ENCODE measurements around the gene OSBPL5.

The OSBPL5 gene

GRCh38 chr11:3165152-3165705, at the start of gene OSBPL5:
OSBPL5 (minus strand) TSS chr11:3165310; CDS start chr11:3129148, 36,162 bp downstream.
- H3K9me3 ChIP-seq (ENCODE audit: control insufficient read depth, insufficient read depth, low read depth, low read length) = no peaks in the 10 kb centered on the region
- H3K4me1 ChIP-seq (ENCODE audit: control insufficient read depth, insufficient read depth, low read length) = peaks cover 60% of the 10 kb centered on the region
- H3K9ac ChIP-seq (ENCODE audit: low read length) = peak within 1 kb of the TSS; percentile 21
- H3K27me3 ChIP-seq (ENCODE audit: control insufficient read depth, insufficient read depth, low read length) = peaks cover 59% of the 10 kb centered on the region
- no peaks in the 10 kb centered on the region for H3K36me3 ChIP-seq (ENCODE audit: control insufficient read depth, insufficient read depth, low read length)
- no peak within 1 kb of the TSS for H3K27ac ChIP-seq (ENCODE audit: low read depth, low read length)
- peak within 1 kb of the TSS; percentile 72 for H3K4me3 ChIP-seq (ENCODE audit: low read depth, low read length)

DNA sequence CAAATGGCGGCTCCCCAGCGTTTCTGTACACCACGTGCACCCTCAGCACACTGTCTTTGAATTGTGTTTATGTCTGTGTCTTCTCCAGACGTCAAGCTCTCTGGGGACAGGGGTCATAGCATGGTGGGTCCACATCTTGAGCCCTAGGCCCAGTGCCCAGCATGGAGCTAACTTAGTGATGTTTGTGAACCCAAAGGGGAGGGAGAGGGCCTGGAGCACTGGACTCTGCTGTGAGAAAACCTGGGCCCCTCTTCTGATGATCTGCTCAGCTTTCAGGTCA, 49.2 kb upstream of the OSBPL5 start:
- Histone ChIP-seq H3K9ac (ENCODE audit: low read length) (no peak overlapping the region), H3K4me3 (ENCODE audit: low read depth, low read length) (no peak overlapping the region), H3K27me3 (ENCODE audit: control insufficient read depth, insufficient read depth, low read length) (peaks cover 12% of the 10 kb centered on the region; the same call in 1 of the 2 replicates), H3K27ac (ENCODE audit: low read depth, low read length) (no peak overlapping the region), H3K36me3 (ENCODE audit: control insufficient read depth, insufficient read depth, low read length) (no peaks in the 10 kb centered on the region), H3K4me1 (ENCODE audit: control insufficient read depth, insufficient read depth, low read length) (peaks cover 13% of the 10 kb centered on the region; the same call in 1 of the 2 replicates), H3K9me3 (ENCODE audit: control insufficient read depth, insufficient read depth, low read depth, low read length) (no peaks in the 10 kb centered on the region)

DNA sequence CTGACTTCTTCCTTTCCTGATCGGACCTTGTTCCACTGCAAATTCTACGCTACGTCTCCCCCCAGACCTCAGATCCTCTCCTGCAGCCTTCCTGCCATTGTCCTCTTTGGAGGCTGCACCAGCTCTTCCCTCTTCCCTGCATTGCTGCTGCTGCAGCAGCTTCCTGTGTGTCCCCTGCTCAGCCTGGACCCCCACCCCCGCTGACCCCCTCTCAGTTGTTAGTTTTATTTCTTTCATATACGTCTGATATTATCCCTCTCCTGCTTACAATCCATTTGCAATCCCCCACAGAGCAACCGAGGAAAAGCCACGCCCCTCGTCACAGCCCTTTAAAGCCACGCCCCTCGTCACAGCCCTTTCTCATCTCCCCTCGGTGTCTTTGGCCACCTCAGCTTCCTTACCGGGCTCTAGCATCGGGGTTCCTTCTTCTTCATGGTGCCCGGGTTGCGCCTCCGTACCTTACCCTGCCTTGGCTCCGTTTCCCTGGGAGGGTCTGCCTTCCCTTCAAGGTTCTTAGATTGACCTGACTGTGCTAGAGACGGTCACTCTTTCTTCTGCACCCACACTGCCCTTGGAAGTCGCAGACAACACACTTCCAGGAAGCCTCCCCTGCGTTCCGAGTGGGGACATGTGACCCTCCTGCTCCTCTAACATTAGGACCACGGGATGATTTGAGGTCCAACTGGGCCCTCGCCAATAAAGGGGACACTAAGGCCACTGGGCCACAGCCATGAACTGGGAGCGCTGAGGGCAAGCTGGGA, 48.7 kb upstream of the OSBPL5 start:
- Histone ChIP-seq H3K4me1 (ENCODE audit: control insufficient read depth, insufficient read depth, low read length) (peaks cover 13% of the 10 kb centered on the region; the same call in 1 of the 2 replicates), H3K4me3 (ENCODE audit: low read depth, low read length) (peak overlapping the region; percentile 18; the same call in 1 of the 2 replicates), H3K9me3 (ENCODE audit: control insufficient read depth, insufficient read depth, low read depth, low read length) (no peaks in the 10 kb centered on the region), H3K27me3 (ENCODE audit: control insufficient read depth, insufficient read depth, low read length) (peaks cover 13% of the 10 kb centered on the region; the same call in 1 of the 2 replicates), H3K36me3 (ENCODE audit: control insufficient read depth, insufficient read depth, low read length) (no peaks in the 10 kb centered on the region), H3K27ac (ENCODE audit: low read depth, low read length) (no peak overlapping the region), H3K9ac (ENCODE audit: low read length) (no peak overlapping the region)

- Histone ChIP-seq H3K9ac (ENCODE audit: low read length) (no peak overlapping the region), H3K9me3 (ENCODE audit: control insufficient read depth, insufficient read depth, low read depth, low read length) (no peaks in the 10 kb centered on the region)
These were observed 43.2 kb upstream of the OSBPL5 start for GRCh38 chr11:3208272-3208671.

GRCh38 chr11:3207526-3208189, 42.5 kb upstream of the OSBPL5 start:
- Histone ChIP-seq H3K4me3 (ENCODE audit: low read depth, low read length) (no peak overlapping the region), H3K27me3 (ENCODE audit: control insufficient read depth, insufficient read depth, low read length) (peaks cover 64% of the 10 kb centered on the region), H3K9ac (ENCODE audit: low read length) (no peak overlapping the region), H3K27ac (ENCODE audit: low read depth, low read length) (no peak overlapping the region), H3K9me3 (ENCODE audit: control insufficient read depth, insufficient read depth, low read depth, low read length) (no peaks in the 10 kb centered on the region), H3K36me3 (ENCODE audit: control insufficient read depth, insufficient read depth, low read length) (no peaks in the 10 kb centered on the region), H3K4me1 (ENCODE audit: control insufficient read depth, insufficient read depth, low read length) (0 out of 2 replicates have a peak, but pooled peaks cover 3% of the 10 kb centered on the region)

More at GRCh38 chr11:3208272-3208671, 43.2 kb upstream of the OSBPL5 start:
- H3K27me3 ChIP-seq (ENCODE audit: control insufficient read depth, insufficient read depth, low read length) = peaks cover 58% of the 10 kb centered on the region
- H3K27ac ChIP-seq (ENCODE audit: low read depth, low read length) = no peak overlapping the region
- 0 out of 2 replicates have a peak, but pooled peaks cover 2% of the 10 kb centered on the region for H3K4me1 ChIP-seq (ENCODE audit: control insufficient read depth, insufficient read depth, low read length)
- H3K4me3 ChIP-seq (ENCODE audit: low read depth, low read length) = no peak overlapping the region
- H3K36me3 ChIP-seq (ENCODE audit: control insufficient read depth, insufficient read depth, low read length) = no peaks in the 10 kb centered on the region

DNA sequence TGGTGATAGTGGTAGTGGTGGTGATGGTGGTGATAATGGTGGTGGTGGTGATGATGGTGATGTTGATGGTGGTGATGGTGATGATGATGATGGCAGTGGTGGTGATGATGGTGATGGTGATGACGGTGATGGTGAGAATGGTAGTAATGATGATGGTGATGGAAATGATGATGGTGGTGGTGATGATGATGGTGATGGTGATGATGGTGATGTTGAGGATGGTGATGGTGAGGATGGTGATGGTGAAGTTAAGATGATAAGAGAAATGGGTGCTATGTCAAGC, 41.8 kb upstream of the OSBPL5 start:
- H3K4me3 ChIP-seq (ENCODE audit: low read depth, low read length) = no peak overlapping the region
- H3K36me3 ChIP-seq (ENCODE audit: control insufficient read depth, insufficient read depth, low read length) = no peaks in the 10 kb centered on the region
- H3K27me3 ChIP-seq (ENCODE audit: control insufficient read depth, insufficient read depth, low read length) = peaks cover 72% of the 10 kb centered on the region
- H3K4me1 ChIP-seq (ENCODE audit: control insufficient read depth, insufficient read depth, low read length) = 0 out of 2 replicates have a peak, but pooled peaks cover 7% of the 10 kb centered on the region
- no peak overlapping the region for H3K9ac ChIP-seq (ENCODE audit: low read length)
- H3K9me3 ChIP-seq (ENCODE audit: control insufficient read depth, insufficient read depth, low read depth, low read length) = no peaks in the 10 kb centered on the region
- no peak overlapping the region for H3K27ac ChIP-seq (ENCODE audit: low read depth, low read length)

- Histone ChIP-seq H3K4me1 (ENCODE audit: control insufficient read depth, insufficient read depth, low read length) (0 out of 2 replicates have a peak, but pooled peaks cover 7% of the 10 kb centered on the region), H3K27me3 (ENCODE audit: control insufficient read depth, insufficient read depth, low read length) (peaks cover 77% of the 10 kb centered on the region), H3K36me3 (ENCODE audit: control insufficient read depth, insufficient read depth, low read length) (no peaks in the 10 kb centered on the region), H3K9me3 (ENCODE audit: control insufficient read depth, insufficient read depth, low read depth, low read length) (no peaks in the 10 kb centered on the region), H3K4me3 (ENCODE audit: low read depth, low read length) (no peak overlapping the region), H3K9ac (ENCODE audit: low read length) (no peak overlapping the region), H3K27ac (ENCODE audit: low read depth, low read length) (no peak overlapping the region)
These were observed 41.2 kb upstream of the OSBPL5 start for GRCh38 chr11:3206156-3206921.

GRCh38 chr11:3205261-3206155, 40.4 kb upstream of the OSBPL5 start:
- Histone ChIP-seq H3K36me3 (ENCODE audit: control insufficient read depth, insufficient read depth, low read length) (no peaks in the 10 kb centered on the region), H3K4me1 (ENCODE audit: control insufficient read depth, insufficient read depth, low read length) (peaks cover 7% of the 10 kb centered on the region; the same call in 1 of the 2 replicates), H3K27ac (ENCODE audit: low read depth, low read length) (no peak overlapping the region), H3K9me3 (ENCODE audit: control insufficient read depth, insufficient read depth, low read depth, low read length) (no peaks in the 10 kb centered on the region), H3K27me3 (ENCODE audit: control insufficient read depth, insufficient read depth, low read length) (peaks cover 81% of the 10 kb centered on the region), H3K9ac (ENCODE audit: low read length) (no peak overlapping the region), H3K4me3 (ENCODE audit: low read depth, low read length) (no peak overlapping the region)

DNA sequence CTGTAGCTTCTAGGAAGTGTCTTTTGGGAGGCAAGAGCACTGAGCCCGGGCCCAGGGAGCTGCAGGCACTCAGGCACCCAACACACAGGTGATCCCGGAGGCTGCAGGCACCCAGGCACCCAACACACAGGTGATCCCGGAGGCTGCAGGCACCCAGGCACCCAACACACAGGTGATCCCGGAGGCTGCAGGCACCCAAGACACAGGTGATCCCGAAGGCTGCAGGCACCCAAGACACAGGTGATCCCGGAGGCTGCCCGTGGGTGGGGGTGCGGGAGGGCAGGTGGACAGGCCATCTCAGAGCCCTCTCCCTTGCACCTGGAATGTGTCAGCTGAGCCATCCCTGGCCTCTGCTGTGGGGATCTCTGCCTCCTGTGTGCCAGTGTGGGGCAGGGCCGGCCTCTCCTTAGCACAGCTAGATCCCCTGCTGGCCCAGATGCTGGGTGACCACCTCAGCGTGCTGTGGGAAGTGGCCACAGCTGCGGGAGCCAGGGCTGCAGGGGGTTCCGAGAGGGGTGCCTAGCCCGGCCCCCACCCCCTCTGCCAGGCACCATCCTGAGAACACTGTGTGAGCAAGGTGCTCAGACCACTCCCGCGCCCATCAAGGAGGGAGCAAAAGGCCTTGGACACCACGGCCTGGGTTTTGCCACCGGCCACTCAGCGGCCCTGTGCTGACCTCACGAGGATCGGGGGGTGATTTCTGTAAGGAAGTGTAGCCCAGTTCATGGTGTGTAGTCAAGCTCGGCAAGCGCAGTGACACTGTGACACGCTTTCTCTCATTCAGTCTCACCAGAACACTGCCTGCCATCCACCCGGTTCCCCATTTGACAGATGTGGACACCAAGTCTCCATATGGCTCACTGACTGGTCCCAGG, 39.3 kb upstream of the OSBPL5 start:
- no peaks in the 10 kb centered on the region for H3K9me3 ChIP-seq (ENCODE audit: control insufficient read depth, insufficient read depth, low read depth, low read length)
- H3K4me3 ChIP-seq (ENCODE audit: low read depth, low read length) = no peak overlapping the region
- no peak overlapping the region for H3K9ac ChIP-seq (ENCODE audit: low read length)
- H3K36me3 ChIP-seq (ENCODE audit: control insufficient read depth, insufficient read depth, low read length) = no peaks in the 10 kb centered on the region
- H3K4me1 ChIP-seq (ENCODE audit: control insufficient read depth, insufficient read depth, low read length) = peaks cover 7% of the 10 kb centered on the region; the same call in 1 of the 2 replicates
- no peak overlapping the region for H3K27ac ChIP-seq (ENCODE audit: low read depth, low read length)
- H3K27me3 ChIP-seq (ENCODE audit: control insufficient read depth, insufficient read depth, low read length) = peaks cover 78% of the 10 kb centered on the region

All from HUES6 (cell line).